Colonic mucosa (tissue), 4 donors: Measurements from ENCODE around the gene RGS9BP. TPM values are rescaled to one million over a fixed set of nuclear protein-coding genes. Genes with fewer than 3 reads are reported as not detected.
"Not testable (repeated sequence)": the region's sequence is repeated elsewhere in the genome, so short reads cannot be mapped to it uniquely, and the experiment has no call there.

ENCODE experiments used
- DNase-seq: peaks from one replicate; pipeline ENCODE4 v3.0.0-alpha.2; 2020
- H3K27ac ChIP-seq: fragments of 200-600 bp; one replicate; pipeline ENCODE4 v1.8.0; 2021
- H3K27me3 ChIP-seq: fragments of 200-600 bp; one replicate; pipeline ENCODE4 v1.8.0; 2021
- H3K36me3 ChIP-seq: fragments of 200-600 bp; one replicate; pipeline ENCODE4 v1.8.0; 2021
- H3K4me1 ChIP-seq: fragments of 200-600 bp; one replicate; pipeline ENCODE4 v1.8.0; 2021; ENCODE audit warnings: mild to moderate bottlenecking
- H3K4me3 ChIP-seq: fragments of 200-600 bp; one replicate; pipeline ENCODE4 v1.8.0; 2021
- H3K9ac ChIP-seq, 2 donors: one replicate each; pipeline ENCODE4 v1.7.0; 2013; ENCODE audit warnings: control low read depth in 2 of 2, low read depth in 2 of 2, low read length in 2 of 2
- H3K9me3 ChIP-seq: fragments of 200-600 bp; one replicate; pipeline ENCODE4 v1.8.0; 2021
- CTCF ChIP-seq: fragments of 200-600 bp; IDR thresholded peaks from one replicate; pipeline ENCODE4 v1.8.0; 2022; ENCODE audit warnings: antibody characterized with exemption, mild to moderate bottlenecking
- intact Hi-C: fragments of 100-400 bp; cut with DNase I; formaldehyde crosslinking; loops from one replicate; pipeline ENCODE4 v1.14.1; 2022
- total RNA-seq, 2 donors: library from RNA; stranded (reverse); fragmentation: NEBNext Ultra II Directional in 1 of 2; extraction: Animal tissue kit (Norgen Biotek cat#: 25700) in 1 of 2; gene quantifications; one replicate each; pipeline ENCODE4 v1.2.1, GENCODE V29; 2021
- donor health status: healthy.
- donor health status: DM: no; HTN: no; CAD: no.
- donor health status: DM: no; HTN: no; CAD: no.

RGS9BP gene
- total RNA-seq, 2 donors from 2014 or later, result 0.11 to 0.15 TPM

- no peak for DNase-seq
- H3K9ac ChIP-seq, result peak overlapping the region; percentile 79 to 89
- no peak for TF ChIP-seq CTCF
- H3K36me3 ChIP-seq, result no peaks in the 10 kb centered on the region
- no peaks in the 10 kb centered on the region for H3K9me3 ChIP-seq
- intact Hi-C loops, result no loop called here
- H3K4me3 ChIP-seq, result peak overlapping the region; percentile 83
- H3K27me3 ChIP-seq, result no peaks in the 10 kb centered on the region
- peaks cover 24% of the 10 kb centered on the region for H3K4me1 ChIP-seq
- peak overlapping the region; percentile 86 for H3K27ac ChIP-seq
Observed at GRCh38 chr19:32692727-32693061, 17.0 kb downstream of the RGS9BP start.

- Histone ChIP-seq H3K4me3 (peak overlapping the region; percentile 83), H3K9ac (peak overlapping the region in 1 of 2 donors; percentile 89), H3K27ac (peak overlapping the region; percentile 39), H3K4me1 (peaks cover 24% of the 10 kb centered on the region)
- H3K27me3 ChIP-seq, H3K9me3 ChIP-seq, intact Hi-C loops, DNase-seq, H3K36me3 ChIP-seq: not testable (repeated sequence)
Observed at GRCh38 chr19:32693151-32694108, 17.8 kb downstream of the RGS9BP start.

- H3K9me3 ChIP-seq, intact Hi-C loops, H3K27me3 ChIP-seq, DNase-seq, H3K36me3 ChIP-seq, H3K4me3 ChIP-seq, H3K9ac ChIP-seq: not testable (repeated sequence)
- peak overlapping the region; percentile 39 for H3K27ac ChIP-seq
- H3K4me1 ChIP-seq, result peaks cover 24% of the 10 kb centered on the region
Observed at GRCh38 chr19:32694316-32694715, 18.7 kb downstream of the RGS9BP start.

- DNase-seq, H3K36me3 ChIP-seq, H3K27me3 ChIP-seq, H3K9me3 ChIP-seq, H3K4me3 ChIP-seq, H3K27ac ChIP-seq, intact Hi-C loops, H3K9ac ChIP-seq: not testable (repeated sequence)
- H3K4me1 ChIP-seq, result peaks cover 24% of the 10 kb centered on the region
Observed at GRCh38 chr19:32694851-32695250, 19.2 kb downstream of the RGS9BP start.

- H3K36me3 ChIP-seq, H3K27ac ChIP-seq, H3K27me3 ChIP-seq, intact Hi-C loops, H3K9ac ChIP-seq, DNase-seq, H3K9me3 ChIP-seq, H3K4me3 ChIP-seq: not testable (repeated sequence)
- H3K4me1 ChIP-seq, result peaks cover 19% of the 10 kb centered on the region
Observed at GRCh38 chr19:32695506-32695905, 19.9 kb downstream of the RGS9BP start.

- H3K9me3 ChIP-seq, H3K36me3 ChIP-seq, DNase-seq, H3K4me3 ChIP-seq, H3K9ac ChIP-seq, H3K27me3 ChIP-seq, H3K4me1 ChIP-seq, intact Hi-C loops, H3K27ac ChIP-seq: not testable (repeated sequence)
Observed at GRCh38 chr19:32696771-32697170, 21.1 kb downstream of the RGS9BP start.

- H3K36me3 ChIP-seq, H3K4me1 ChIP-seq, H3K9me3 ChIP-seq, H3K4me3 ChIP-seq, DNase-seq, intact Hi-C loops, H3K9ac ChIP-seq, H3K27me3 ChIP-seq, H3K27ac ChIP-seq: not testable (repeated sequence)
Observed at GRCh38 chr19:32700129-32700528, 24.5 kb downstream of the RGS9BP start.

GRCh38 chr19:32702010-32702409, 26.4 kb downstream of the RGS9BP start:
- no peak overlapping the region for H3K27ac ChIP-seq
- intact Hi-C loops, result no loop called here
- H3K36me3 ChIP-seq, result peaks cover 6% of the 10 kb centered on the region
- H3K4me1 ChIP-seq, result no peaks in the 10 kb centered on the region
- H3K27me3 ChIP-seq, result no peaks in the 10 kb centered on the region
- H3K9ac ChIP-seq, result no peak overlapping the region
- DNase-seq, result no peak
- no peaks in the 10 kb centered on the region for H3K9me3 ChIP-seq
- no peak for TF ChIP-seq CTCF
- no peak overlapping the region for H3K4me3 ChIP-seq

- H3K4me1 ChIP-seq, intact Hi-C loops, H3K9ac ChIP-seq, H3K4me3 ChIP-seq, H3K9me3 ChIP-seq, DNase-seq, H3K36me3 ChIP-seq, H3K27me3 ChIP-seq, H3K27ac ChIP-seq: not testable (repeated sequence)
Observed at GRCh38 chr19:32704006-32704405, 28.4 kb downstream of the RGS9BP start.
